Activated T-helper 1 cell treated with anti-CD3 and anti-CD28 coated beads, Interleukin-2, amount 50 U/mL, for 16 hours (primary cell): ENCODE results near the gene CSRP1.
"Not testable (repeated sequence)": the region's sequence is repeated elsewhere in the genome, so short reads cannot be mapped to it uniquely, and the experiment has no call there.

Experiments
- DNase-seq, 2 donors: peaks; one replicate each; pipeline ENCODE4 v3.0.0-alpha.2; 2020; ENCODE audit warnings: low read depth in 1 of 2, low spot score in 1 of 2

CSRP1 gene

GRCh38 chr1:201497935-201498509 is 8.9 kb downstream of the CSRP1 start:
- DNase-seq = no peak

- DNase-seq = no peak
These were observed 10.6 kb downstream of the CSRP1 start for GRCh38 chr1:201496296-201496690.

GRCh38 chr1:201495551-201496295 is 11.2 kb downstream of the CSRP1 start:
- DNase-seq = no peak

- DNase-seq = no peak
These were observed 12.9 kb downstream of the CSRP1 start for GRCh38 chr1:201493757-201494617.

- not testable (repeated sequence) for DNase-seq
These were observed 13.8 kb downstream of the CSRP1 start for GRCh38 chr1:201493026-201493656.

- no peak for DNase-seq
These were observed 14.9 kb downstream of the CSRP1 start for GRCh38 chr1:201491896-201492511.

GRCh38 chr1:201490708-201491131 is 16.2 kb downstream of the CSRP1 start:
- no peak for DNase-seq

- no peak for DNase-seq
These were observed 17.2 kb downstream of the CSRP1 start for GRCh38 chr1:201489643-201490261.

- DNase-seq = no peak
These were observed 17.9 kb downstream of the CSRP1 start for GRCh38 chr1:201488830-201489589.

GRCh38 chr1:201487742-201488141 is 19.2 kb downstream of the CSRP1 start:
- DNase-seq = no peak

- no peak for DNase-seq
These were observed 20.7 kb downstream of the CSRP1 start for GRCh38 chr1:201486187-201486586.

GRCh38 chr1:201485184-201485774 is 21.6 kb downstream of the CSRP1 start:
- no peak for DNase-seq

- DNase-seq = no peak
These were observed 23.5 kb downstream of the CSRP1 start for GRCh38 chr1:201483373-201483949.

- DNase-seq = no peak
These were observed 24.2 kb downstream of the CSRP1 start for GRCh38 chr1:201482755-201483154.

- DNase-seq = peak; percentile 64 to 65
These were observed 25.0 kb downstream of the CSRP1 start for GRCh38 chr1:201481761-201482493.

- DNase-seq = no peak
These were observed 25.9 kb downstream of the CSRP1 start for GRCh38 chr1:201481004-201481380.

GRCh38 chr1:201480231-201481003 is 26.5 kb downstream of the CSRP1 start:
- DNase-seq = peak; percentile 15 to 37
